GM21526 (cell line): ENCODE results near the gene SLC23A2.

Experiments used
- ATAC-seq: cut with Tn5 transposase; IDR thresholded peaks from one replicate; pipeline ENCODE4 v1.9.1; 2021; ENCODE audit warnings: moderate library complexity; ENCODE audit not compliant: unreplicated experiment, low FRiP score

Gene SLC23A2

DNA sequence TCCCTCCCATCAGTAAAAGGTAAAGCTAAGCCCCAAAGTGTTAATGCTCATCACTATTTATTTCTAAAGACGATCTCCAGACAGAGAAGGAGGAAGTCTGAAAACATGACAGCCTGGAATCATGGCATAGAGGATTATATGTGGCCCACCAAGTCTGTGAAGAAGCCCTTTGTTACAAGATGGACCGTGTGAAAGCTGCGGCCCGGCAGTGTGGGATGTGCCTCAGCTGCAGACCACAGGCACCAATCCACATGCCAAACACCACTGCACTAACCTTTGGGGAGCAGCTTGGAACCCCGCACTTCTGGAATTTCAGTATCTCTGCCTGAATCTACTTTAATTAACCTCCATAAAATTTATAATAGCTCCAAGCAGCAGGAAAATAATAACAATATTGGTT lies 90.4 kb downstream of the SLC23A2 start:
- no peak for ATAC-seq

DNA sequence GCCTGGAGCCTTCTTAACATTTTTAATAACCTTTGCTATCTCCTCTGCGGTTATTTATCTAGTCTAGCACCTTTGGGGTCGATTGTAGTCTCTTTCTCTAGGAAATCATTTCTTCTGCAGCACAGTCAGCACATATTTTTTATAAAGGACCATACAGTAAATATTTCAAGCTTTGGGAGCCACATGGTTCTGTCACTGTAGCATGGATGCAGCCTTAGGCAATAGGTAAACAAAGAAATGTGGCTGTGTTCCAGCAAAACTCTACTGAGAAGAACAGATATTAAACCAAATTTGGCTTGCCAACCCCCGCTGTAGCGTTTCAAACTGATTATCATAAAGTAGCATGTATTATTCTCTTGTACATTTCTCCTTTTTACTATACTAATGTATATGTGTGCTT lies 95.7 kb downstream of the SLC23A2 start:
- no peak for ATAC-seq

DNA sequence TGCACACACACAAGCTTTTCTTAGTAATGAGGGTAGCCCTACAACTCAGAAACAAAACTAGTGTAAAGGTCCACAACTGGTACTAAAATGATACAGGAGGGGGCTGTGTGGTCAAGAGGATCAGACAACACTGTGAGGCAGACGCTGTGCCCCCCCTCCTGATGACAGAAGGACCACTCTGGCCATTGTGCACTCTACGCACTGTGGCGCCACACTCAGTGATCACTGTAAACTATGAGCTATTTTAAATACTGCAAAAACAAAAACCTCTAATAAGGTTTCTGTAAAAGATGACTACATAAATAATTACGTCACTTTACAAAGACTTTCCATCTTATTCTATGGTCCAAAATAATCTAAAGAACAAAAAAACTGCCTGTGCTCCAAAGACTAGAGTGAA lies 96.1 kb downstream of the SLC23A2 start:
- no peak for ATAC-seq

DNA sequence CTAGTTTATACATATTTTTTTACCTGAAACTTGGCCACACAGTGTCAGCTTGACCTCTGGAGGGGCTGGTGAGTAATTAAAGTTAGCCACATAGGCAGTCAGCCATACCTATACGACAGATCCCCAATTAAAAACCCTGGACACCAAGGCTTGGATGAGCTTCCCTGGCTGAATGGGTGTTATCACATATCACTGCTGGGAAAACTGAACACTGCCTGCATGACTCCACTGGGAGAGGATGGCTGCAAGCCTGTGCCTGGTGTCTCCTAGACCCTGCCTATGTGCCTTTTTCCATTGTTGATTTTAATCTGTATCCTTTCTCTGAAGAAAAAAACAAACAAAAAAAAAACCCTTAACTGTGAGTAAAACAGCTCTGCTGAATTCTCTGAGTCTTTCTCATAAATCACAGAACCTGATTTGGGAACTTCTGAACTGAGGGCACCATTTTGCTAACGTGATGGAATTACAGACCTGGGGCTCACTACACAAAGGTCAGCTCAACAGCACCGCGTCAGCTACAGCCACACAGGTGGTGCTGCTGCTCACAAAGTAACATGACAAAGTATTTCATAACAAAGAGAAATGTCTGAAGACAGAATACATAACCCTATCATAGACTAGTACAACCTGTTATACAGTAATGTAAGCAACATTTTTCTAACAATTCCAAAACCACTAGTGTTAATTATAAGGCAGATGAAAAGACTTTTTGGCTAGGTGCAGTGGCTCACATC lies 97.0 kb downstream of the SLC23A2 start:
- ATAC-seq, result no peak

DNA sequence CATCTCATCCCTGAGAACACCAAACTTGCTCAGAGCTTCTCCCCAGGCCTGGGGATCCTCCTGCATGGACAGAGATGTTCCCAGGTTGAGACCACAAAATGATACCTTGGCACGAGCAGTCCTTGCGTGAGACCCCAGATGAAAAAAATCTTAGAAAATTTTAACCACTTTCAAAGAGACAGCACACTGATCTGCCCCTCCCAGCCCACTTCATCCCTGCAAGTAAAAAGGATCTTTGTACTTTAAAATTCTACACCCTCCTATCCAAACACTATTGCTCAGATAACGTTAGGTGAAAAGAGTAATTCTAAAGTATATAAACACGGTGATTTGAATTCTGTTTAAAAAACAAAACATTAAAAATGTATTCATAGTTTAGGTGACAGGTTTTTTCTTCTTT lies 98.5 kb downstream of the SLC23A2 start:
- ATAC-seq, result no peak

DNA sequence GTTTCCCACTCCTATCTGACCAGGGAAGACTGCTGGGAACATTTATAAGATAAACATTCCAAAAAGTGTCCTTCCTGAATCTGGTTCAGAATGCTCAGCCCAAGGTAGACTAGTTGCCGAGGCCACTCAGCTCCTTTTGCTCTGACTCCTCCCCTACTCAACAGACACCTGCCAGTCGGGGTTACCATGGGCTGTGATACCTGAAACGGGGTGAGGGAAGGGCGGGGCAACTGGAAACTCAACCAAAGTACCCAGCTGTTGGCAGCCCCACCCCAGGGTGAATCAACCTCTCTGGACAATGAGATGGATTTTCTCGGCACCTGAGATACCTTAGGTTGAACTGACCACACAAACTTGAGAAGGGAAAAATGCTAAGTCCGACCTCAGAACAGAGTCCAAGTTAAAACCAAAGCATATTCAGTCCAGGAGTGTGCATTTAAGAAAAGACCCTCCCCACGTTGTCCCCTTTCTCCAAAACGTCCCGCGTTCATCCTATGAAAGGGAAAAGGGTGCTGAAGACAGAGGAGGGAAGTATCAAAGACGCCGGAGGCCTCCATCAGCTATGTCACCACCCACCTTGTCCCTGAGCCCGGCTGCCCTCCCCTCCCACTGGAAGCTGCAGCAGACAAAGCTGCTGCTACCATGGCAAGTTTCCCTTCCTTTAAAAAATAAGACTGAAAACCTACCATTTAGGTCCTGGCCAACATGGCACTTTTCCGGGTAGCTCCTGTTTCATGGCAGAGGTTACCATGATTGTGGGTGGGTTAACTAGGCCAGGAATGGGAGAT lies 100.1 kb downstream of the SLC23A2 start:
- ATAC-seq, result no peak

DNA sequence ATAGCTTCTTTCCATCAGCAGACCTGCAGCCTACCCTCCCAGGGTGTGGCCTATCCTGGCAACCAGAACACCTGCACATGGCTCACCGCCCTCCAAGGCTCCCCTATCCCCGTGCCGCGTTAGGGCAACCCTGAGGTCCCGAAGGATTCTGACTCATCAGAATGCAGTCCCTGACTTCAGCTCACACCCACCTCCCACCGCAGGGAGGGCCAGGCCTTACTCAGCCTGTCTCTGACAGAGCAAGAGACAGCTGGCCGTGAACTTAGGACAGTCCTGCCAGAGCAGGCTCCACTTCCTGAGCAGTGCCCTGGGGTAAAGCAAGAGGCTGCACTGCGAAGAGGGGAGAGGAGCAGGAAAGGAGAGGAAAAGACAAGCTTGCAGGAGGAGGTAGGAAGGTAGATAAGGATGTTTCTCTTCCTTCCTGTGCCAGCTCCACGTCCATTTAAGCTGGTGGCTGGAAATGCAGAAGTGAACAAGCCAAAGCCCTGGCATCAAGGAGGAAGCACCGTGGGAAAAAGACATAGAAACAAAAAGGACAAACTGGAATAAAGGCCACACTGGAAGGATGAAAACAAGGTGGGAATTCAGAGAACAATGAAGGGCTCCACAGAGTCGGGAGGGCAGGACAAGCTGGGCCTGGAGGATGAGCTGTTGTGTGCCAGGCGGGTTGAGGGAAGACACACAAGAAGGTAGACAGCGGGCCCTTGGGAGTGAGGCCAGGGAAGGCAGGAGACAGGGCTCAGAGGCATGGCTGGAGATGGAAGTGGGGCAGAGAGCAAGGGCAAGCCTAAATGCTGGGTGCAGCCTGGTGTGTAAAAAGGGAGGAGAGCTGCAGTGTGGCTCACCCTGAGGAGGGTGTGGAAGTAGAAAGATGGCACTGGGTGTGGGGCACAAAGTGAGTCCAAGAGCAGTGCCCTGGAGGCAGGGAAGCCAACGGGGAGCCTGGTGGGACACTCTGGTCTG lies 102.7 kb downstream of the SLC23A2 start:
- no peak for ATAC-seq

DNA sequence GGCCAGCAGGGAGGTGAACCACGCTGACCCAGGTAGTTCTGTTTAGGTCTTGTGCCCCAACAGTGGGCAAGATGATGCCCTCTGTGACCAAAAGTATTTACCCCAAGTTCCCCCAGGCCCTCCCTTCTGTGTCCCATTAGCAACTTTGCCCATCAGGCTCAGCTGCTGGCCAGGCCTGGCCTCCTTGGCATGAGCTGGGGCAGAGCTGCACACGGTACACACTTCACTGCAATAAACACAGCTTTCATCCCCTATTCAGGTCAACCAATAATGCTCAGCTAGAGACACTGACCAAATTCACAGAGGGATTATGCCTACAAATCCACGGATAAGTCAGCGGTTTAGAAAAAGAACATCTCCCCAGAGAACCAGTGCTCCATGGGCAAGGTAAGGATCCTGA lies 103.7 kb downstream of the SLC23A2 start:
- no peak for ATAC-seq

DNA sequence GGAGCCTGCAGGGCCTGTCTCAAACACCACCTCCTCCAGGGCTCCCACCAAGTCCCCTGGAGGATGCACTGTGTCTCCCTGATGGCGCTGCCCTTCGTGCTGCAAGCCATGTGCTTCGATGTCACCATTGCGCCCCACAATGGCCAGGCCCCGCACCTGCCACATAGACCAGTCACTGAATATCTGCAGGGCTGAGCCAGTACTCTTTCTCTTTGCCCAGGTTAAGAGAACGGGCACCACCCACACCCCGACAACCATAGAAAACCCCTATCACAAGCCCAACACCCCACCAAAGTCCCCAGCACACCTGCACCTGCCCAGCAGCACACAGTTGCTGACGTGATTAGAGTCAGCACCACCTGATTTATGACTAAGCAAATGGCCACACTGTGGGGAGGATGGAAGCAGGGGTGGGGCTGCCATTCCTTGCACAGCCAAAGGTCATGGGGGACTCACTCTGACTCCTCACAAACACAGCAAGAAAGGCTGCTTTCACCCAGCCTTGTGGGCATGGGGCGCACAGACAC lies 104.3 kb downstream of the SLC23A2 start:
- no peak for ATAC-seq

DNA sequence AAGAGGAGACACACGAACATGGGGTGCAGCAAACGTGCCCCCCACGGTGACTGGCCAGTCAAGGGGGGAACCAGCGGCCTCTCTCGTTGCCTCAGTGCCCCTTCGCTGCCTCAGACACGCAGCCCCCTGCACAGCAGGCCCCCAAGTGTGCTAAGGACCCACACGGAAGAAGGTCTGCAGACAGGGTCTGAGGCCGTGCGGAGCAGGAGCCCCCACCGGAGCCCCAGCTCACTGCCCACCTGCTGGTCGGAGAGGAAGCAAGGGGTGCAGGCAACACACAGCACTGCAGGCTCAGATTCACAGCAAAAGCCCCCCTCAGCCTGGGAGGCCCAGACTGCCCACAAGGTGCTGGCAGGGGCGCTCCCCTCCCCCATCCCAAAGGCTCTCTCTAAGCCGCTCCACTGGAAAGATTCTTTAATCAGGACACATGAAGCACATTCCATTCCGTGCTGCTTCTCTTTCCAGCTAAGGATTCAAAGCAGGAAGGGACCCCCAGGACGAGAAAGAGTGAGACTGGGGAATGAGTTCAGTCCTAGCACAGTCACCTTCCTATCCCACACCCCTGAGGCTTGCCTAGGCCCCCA lies 105.1 kb downstream of the SLC23A2 start:
- ATAC-seq, result no peak

DNA sequence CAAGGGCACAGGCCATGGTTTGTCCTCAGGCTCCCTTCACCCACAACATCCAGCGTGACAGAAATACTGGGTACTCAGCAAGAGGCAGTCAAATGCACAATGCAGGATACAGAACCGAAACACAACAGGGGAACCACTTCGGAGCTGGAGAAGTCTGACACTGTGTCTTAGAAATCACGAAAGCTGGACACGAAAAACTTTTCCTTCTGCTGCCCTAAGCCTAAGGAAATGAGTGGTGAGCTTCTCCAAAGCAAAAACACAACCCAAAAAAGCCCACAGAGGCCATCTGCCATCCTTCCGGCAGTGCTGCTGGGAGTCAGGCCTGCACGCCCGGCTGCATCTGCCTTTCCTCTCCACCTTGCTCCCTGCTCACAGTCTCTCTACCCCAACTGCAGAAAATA lies 106.3 kb downstream of the SLC23A2 start:
- ATAC-seq, result no peak

DNA sequence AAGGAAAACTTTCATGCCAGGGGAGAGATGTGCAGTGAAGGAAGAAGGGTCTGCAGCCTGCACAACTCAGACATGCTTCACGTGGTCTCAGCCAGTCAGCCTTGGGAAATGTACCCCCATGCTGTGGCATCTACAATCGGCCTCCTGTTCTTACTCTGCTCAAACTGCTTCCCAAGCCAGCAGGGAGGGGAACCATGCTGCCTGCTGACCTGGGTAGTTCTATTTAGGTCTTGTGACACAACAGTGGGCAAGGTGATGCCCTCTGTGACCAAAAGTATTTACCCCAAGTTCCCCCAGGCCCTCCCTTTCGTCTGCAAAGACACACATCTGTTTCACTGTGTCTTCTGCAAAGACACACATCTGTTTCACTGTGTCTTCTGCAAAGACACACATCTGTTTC lies 106.9 kb downstream of the SLC23A2 start:
- no peak for ATAC-seq

DNA sequence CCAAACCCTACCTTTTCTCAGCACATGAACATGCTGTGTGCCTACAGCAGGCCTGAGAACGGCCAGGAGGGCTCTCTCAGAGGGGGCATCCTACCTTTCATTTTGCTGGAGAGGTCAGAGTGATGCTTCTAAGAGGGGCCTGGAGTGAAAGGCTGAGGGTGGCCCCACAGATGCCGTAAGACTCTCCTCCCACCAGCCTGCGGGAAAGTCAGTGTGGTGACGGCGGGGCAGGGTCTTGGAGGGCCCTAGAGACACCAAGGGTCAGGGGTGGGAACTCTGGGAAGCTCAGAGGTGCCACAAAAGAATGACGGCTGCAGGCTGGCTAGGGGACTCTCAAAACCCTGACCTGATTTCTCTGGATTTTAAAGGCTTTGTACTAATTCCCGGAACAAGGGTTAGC lies 107.6 kb downstream of the SLC23A2 start:
- ATAC-seq, result no peak

DNA sequence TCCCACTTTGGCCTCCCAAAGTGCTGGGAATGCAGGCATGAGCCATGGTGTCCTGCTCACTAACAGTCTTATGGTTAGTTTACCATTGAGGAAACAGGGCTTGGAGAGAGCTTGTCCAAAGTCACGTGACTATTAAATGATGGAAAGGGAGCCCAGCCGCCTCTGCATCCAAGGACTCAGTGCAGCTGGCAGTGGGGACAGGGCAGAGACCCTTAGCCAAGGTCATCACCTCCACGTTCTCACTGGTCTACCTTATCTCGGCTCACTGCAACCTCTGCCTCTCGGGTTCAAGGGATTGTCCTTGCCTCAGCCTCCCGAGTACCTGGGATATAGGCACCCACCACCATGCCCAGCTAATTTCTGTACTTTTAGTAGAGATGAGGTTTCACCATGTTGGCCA lies 109.3 kb downstream of the SLC23A2 start:
- no peak for ATAC-seq

DNA sequence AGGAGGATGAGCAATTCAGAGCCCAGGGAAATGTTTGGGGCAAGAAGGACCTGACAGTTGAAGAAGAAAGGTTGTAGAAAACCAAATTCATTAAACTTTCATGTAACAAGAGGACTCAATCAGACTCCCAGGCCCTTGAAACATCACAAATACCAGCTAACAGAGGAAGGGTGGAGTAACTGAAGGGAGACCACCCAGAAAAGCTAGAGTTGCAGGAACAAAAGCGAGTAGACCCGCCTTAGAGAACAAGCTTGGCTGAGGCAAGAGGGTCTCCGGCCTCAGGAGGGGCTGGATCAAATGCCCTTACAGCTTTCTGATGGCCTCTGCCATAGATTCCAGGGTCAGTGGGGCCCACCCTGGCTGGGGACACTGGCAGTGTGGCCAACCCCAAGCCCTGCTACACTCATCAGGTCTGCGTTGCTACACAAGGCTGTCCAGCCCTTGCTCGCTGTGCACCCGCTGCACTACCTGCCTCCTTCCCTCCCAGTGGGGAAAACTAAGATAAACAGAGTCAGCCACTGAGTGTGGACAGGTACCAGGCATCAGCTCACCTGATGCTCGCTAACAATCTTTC lies 110.0 kb downstream of the SLC23A2 start:
- no peak for ATAC-seq

DNA sequence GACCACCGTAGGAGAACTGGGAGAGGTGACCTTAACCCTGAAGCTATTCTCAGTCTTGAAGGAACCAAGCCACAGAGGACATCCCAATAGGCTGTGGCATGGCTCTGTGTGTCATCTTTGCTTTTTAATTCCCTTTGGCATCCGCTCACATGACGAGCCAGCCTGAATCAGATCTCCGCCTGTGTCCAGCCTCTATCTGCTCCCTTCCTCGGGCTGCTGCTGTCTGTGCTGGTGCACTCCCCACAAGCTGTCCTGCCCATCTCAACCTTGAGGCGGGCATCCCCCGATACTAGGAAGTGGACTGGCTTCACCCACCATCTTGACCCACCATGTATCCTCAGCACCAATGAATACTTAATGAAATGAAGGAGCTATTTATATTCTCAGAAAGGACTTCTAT lies 111.9 kb downstream of the SLC23A2 start:
- no peak for ATAC-seq

DNA sequence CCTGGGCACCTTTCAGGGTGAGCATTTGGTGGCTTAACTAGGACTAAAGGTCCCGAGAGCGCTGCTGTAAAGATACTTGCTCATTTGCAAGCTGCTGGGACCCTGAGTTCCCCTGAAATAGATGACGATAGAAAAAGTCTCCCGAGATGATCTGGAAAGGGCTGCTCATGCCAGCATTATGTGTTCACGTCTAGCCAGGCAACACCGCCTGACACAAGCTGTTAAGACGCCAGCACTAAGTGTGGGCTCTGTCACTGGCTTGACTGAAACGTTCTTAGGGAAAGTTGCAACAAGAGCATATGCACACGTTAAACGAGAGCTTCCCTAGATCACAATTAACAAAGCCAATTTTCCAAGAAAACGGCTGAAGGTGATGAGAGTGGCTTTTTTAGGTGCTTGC lies 113.7 kb downstream of the SLC23A2 start:
- ATAC-seq, result no peak

DNA sequence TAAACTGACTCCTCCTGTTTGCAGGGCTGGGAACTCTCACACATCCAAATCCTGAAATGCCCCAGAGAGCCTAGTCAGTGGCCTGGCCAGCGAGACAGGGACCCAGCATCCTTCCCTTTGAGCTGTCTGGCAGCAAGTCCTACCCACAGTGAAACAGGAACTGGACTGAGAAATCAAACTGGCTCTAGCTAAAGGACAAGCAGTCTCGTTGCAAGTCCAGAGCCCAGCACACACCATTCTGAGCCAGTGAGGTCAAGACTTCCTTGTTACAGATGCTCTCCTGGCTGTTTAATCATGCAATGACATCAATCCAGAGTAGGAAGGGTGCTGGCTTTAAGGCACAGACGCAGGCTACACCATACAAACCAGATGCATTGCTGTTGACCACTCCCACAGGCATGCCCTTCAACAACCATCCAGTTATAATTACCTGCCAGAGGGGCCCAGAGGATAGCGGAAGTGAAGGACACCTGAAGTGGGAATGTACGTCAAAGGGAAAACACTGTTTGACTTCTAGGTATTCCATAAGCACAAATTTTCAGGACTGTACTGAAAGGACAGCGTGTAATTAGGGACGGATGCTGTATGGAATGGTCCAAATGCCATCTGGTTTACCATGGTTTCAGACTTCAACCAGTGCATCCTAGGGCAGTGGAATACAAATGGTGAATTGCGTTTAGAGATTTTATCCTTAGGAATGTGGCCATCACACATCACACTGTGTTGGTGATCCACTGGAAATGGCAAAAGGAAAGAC lies 114.4 kb downstream of the SLC23A2 start:
- no peak for ATAC-seq

DNA sequence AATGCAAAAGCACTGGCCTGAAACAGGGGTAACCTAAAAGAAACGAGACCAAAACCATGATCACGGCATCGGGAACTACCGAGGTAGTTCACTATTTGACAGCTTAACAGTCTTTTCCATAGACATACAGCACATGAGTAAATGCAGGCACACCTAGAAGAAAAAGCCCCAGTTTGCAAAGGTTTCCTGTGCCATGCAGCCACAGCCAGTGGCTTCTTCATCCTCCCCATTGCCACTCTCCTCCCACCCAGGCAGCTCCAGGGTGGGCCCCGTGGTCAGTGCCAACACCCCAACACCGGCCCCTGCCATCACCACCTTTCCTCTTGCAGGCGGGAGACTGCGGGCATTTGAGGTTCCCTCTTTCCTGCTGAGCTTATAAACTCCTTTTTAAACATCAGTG lies 115.4 kb downstream of the SLC23A2 start:
- ATAC-seq, result no peak
